ENCODE measurements around the gene MAPK7.

The MAPK7 gene

DNA sequence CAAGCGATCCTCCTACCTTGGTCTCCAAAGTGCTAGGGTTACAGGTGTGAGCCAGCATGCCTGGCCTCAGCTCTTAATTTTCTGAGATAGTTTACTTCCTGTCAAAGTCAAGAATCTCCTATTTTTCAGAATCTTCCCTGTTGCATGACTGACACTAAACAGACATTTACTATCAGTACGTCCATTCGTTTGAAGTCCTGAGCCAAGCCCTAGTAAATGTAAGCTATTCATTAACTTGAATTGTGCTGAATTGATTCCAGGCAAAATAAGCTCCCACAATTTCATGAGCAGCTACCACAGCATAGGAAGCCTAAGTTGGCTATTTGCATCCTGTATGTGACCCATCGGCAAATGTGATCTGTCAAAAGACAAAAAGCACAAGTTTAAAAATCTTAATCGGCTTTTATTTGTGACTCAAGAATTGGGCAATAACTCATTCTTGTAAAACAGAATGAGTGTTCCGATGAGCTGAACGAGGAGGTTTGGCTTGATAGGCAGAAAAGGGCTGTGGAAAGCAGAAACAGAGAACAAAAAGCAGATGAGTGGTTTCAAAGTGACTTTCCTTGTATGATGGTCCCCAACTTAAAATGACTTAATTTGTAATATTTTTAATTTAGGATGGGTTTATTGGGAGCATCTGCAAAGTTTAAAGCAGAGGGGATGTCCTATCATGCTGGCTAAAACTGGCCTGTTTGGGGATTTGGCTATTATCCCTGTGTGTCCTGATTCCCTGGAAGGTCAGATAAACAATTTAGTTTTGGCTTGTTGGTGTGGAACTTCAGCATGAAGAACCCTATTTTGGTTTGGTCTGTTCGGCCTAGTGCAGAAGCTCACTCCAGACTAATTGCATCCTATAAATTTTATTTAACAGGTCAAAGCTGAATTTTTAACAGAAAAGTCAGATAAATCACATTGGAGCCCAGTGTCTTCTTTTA is 46.9 kb downstream of the MAPK7 start:
- DNase-seq, result no peak

GRCh38 chr17:19426631-19427030 is 48.3 kb downstream of the MAPK7 start:
- DNase-seq, result no peak

DNA sequence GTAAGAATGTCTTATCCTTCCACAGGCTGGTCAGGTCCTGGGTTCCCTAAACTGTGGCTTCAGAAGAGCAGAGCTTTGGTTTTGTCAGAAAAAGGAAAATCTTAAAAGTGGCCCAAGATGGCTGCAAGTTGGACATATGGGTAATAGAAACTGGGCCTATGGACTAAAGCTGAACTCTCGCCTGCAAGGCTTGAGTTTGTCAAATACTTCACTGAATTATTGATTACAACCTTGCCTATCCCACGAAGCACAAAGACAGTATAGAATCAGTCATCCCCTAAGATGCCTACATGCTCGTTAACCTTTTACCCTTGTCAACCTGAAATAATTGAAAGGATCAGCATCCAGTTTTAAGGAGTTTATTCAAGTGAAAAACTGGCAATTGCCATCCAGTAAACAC is 53.4 kb downstream of the MAPK7 start:
- DNase-seq, result no peak
